Measurements from ENCODE around the gene L3MBTL4. TPM values are rescaled to one million over a fixed set of nuclear protein-coding genes. Genes with fewer than 3 reads are reported as not detected.
A peak's percentile ranks its signal among the peaks of the same experiment; 100 is the strongest.

Gene L3MBTL4
- total RNA-seq, 2 donors from 2014 or later, result 4.6 to 7.2 TPM

- Mint-ChIP-seq H3K4me1 (peaks cover 10% of the 10 kb centered on the region), H3K27me3 (ENCODE audit: insufficient read depth) (peaks cover 3% of the 10 kb centered on the region), H3K4me3 (no peak overlapping the region), H3K27ac (no peak overlapping the region), H3K36me3 (ENCODE audit: low read depth) (no peaks in the 10 kb centered on the region), H3K9me3 (no peaks in the 10 kb centered on the region)
- no peak for DNase-seq
- Histone ChIP-seq H3K36me3 (ENCODE audit: control insufficient read depth, insufficient read depth, low read length) (no peaks in the 10 kb centered on the region), H3K27ac (ENCODE audit: low read depth, low read length) (peak overlapping the region; percentile 67), H3K9me3 (ENCODE audit: control insufficient read depth, low read length) (no peaks in the 10 kb centered on the region), H3K27me3 (ENCODE audit: control insufficient read depth, insufficient read depth, low read length, poor library complexity, severe bottlenecking) (peaks cover under 1% of the 10 kb centered on the region), H3K9ac (ENCODE audit: extremely low read depth, low read length, poor library complexity, severe bottlenecking) (no peak overlapping the region), H3K4me3 (ENCODE audit: low read length) (no peak overlapping the region), H3K4me1 (ENCODE audit: control insufficient read depth, insufficient read depth, low read length) (no peaks in the 10 kb centered on the region)
- TF ChIP-seq CTCF (conservative IDR thresholded peaks at IDR 0.05), result no peak
- 81 to 97% methylated on average over 6 to 8 of the region's 8 CpGs for WGBS, 2 experiments (ENCODE audit: insufficient coverage in 1 of 2, insufficient read length in 1 of 2)
Observed at GRCh38 chr18:6406910-6407470, 7.7 kb downstream of the L3MBTL4 start.

GRCh38 chr18:6406075-6406909 is 8.4 kb downstream of the L3MBTL4 start:
- Histone ChIP-seq H3K4me1 (ENCODE audit: control insufficient read depth, insufficient read depth, low read length) (no peaks in the 10 kb centered on the region), H3K9ac (ENCODE audit: extremely low read depth, low read length, poor library complexity, severe bottlenecking) (no peak overlapping the region), H3K4me3 (ENCODE audit: low read length) (no peak overlapping the region), H3K36me3 (ENCODE audit: control insufficient read depth, insufficient read depth, low read length) (no peaks in the 10 kb centered on the region), H3K27ac (ENCODE audit: low read depth, low read length) (no peak overlapping the region), H3K27me3 (ENCODE audit: control insufficient read depth, insufficient read depth, low read length, poor library complexity, severe bottlenecking) (no peaks in the 10 kb centered on the region), H3K9me3 (ENCODE audit: control insufficient read depth, low read length) (no peaks in the 10 kb centered on the region)
- Mint-ChIP-seq H3K27ac (no peak overlapping the region), H3K4me1 (peaks cover 10% of the 10 kb centered on the region), H3K4me3 (no peak overlapping the region), H3K36me3 (ENCODE audit: low read depth) (no peaks in the 10 kb centered on the region), H3K9me3 (no peaks in the 10 kb centered on the region), H3K27me3 (ENCODE audit: insufficient read depth) (no peaks in the 10 kb centered on the region)
- TF ChIP-seq CTCF (conservative IDR thresholded peaks at IDR 0.05), result no peak
- DNase-seq, result no peak
- WGBS, 2 experiments (ENCODE audit: insufficient coverage in 1 of 2, insufficient read length in 1 of 2), result 79 to 90% methylated on average over 5 to 9 of the region's 10 CpGs

- no peak for TF ChIP-seq CTCF (conservative IDR thresholded peaks at IDR 0.05)
- WGBS, 2 experiments (ENCODE audit: insufficient coverage in 1 of 2, insufficient read length in 1 of 2), result 81 to 90% methylated on average over 5 to 11 of the region's 11 CpGs
- H3K4me1 Mint-ChIP-seq, result peaks cover 10% of the 10 kb centered on the region
- H3K27ac Mint-ChIP-seq, result no peak overlapping the region
- no peaks in the 10 kb centered on the region for H3K36me3 Mint-ChIP-seq (ENCODE audit: low read depth)
- Histone ChIP-seq H3K36me3 (ENCODE audit: control insufficient read depth, insufficient read depth, low read length) (no peaks in the 10 kb centered on the region), H3K27ac (ENCODE audit: low read depth, low read length) (peak overlapping the region; percentile 6), H3K4me1 (ENCODE audit: control insufficient read depth, insufficient read depth, low read length) (no peaks in the 10 kb centered on the region), H3K9ac (ENCODE audit: extremely low read depth, low read length, poor library complexity, severe bottlenecking) (no peak overlapping the region), H3K9me3 (ENCODE audit: control insufficient read depth, low read length) (no peaks in the 10 kb centered on the region), H3K4me3 (ENCODE audit: low read length) (no peak overlapping the region), H3K27me3 (ENCODE audit: control insufficient read depth, insufficient read depth, low read length, poor library complexity, severe bottlenecking) (no peaks in the 10 kb centered on the region)
- DNase-seq, result no peak
- H3K27me3 Mint-ChIP-seq (ENCODE audit: insufficient read depth), result no peaks in the 10 kb centered on the region
- H3K4me3 Mint-ChIP-seq, result no peak overlapping the region
- no peaks in the 10 kb centered on the region for H3K9me3 Mint-ChIP-seq
Observed at GRCh38 chr18:6405237-6406074, 9.3 kb downstream of the L3MBTL4 start.
